Measurements from ENCODE around the gene REC114.

The REC114 gene

GRCh38 chr15:73604477-73604876 lies 161.5 kb downstream of the REC114 start:
- DNase-seq (ENCODE audit: low spot score): no peak

GRCh38 chr15:73605759-73606436 lies 162.9 kb downstream of the REC114 start:
- DNase-seq (ENCODE audit: low spot score): no peak

DNA sequence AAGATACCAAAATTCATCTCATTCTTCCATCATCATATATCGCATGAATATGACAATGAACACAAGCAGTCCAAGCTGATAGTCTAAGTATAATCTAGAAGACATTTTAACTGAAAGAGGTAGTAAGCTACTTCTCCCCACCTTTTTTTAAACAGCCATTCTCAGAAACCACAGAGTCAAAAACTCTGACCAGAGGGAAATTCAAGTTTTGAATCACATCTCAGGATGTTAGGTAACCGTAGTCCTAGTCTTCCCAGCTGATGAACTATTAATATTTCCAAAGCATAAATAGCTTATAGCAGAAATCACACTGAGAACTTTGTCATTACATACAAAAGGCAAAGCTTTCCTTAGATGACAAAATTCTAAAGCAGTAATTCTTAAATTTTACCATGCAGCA lies 164.4 kb downstream of the REC114 start:
- no peak for DNase-seq (ENCODE audit: low spot score)

DNA sequence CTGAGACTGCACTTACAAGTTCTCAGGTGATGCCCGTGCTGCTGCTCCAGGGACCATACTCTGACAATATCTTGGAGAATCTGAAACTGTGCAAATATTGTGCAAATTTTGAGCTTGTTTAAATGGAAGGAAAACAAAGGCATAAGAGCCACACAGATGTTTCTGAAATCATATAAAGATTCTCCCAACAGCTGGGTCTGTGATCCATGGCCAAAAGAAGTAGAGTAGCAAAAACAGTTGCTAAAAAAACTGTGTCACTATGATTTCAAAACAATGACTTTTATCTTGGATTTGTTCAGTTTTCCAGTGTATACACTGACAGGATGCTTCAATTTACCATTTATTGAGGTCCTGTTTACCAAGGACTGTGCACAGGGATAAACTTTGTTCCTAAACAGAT lies 164.9 kb downstream of the REC114 start:
- no peak for DNase-seq (ENCODE audit: low spot score)

GRCh38 chr15:73608475-73608874 lies 165.5 kb downstream of the REC114 start:
- no peak for DNase-seq (ENCODE audit: low spot score)

GRCh38 chr15:73608941-73609340 lies 166.0 kb downstream of the REC114 start:
- DNase-seq (ENCODE audit: low spot score): no peak
